ENCODE data around the gene SPINK5.

Gene SPINK5

GRCh38 chr5:148125641-148126040, 61.9 kb downstream of the SPINK5 start:
- H3K9me3 ChIP-seq (ENCODE audit: insufficient read depth, low read depth, low read length) = no peaks in the 10 kb centered on the region
- H3K9me2 ChIP-seq (replicated peaks; ENCODE audit: low read depth, low read length) = no peaks in the 10 kb centered on the region
- no peak overlapping the region for H3K9ac ChIP-seq (ENCODE audit: low read depth, low read length, poor library complexity, severe bottlenecking)
- no peaks in the 10 kb centered on the region for H3K27me3 ChIP-seq (ENCODE audit: insufficient read depth, low read length, poor library complexity, severe bottlenecking)
- H3K4me2 ChIP-seq (ENCODE audit: low read depth, low read length, poor library complexity, severe bottlenecking) = no peak overlapping the region
- no peaks in the 10 kb centered on the region for H3F3A ChIP-seq (ENCODE audit: low read depth)
- H3K79me2 ChIP-seq (ENCODE audit: insufficient read depth, low read length) = no peaks in the 10 kb centered on the region
- no peaks in the 10 kb centered on the region for H3K4me1 ChIP-seq (ENCODE audit: insufficient read depth, low read length, poor library complexity, severe bottlenecking)
- H2AFZ ChIP-seq (ENCODE audit: low read length) = no peak overlapping the region
- no peaks in the 10 kb centered on the region for H4K20me1 ChIP-seq (ENCODE audit: insufficient read depth, low read length, poor library complexity, severe bottlenecking)
- TF ChIP-seq EZH2phosphoT487 (IDR thresholded peaks at IDR 0.05; ENCODE audit: borderline replicate concordance) (no peak), CTCF (conservative IDR thresholded peaks at IDR 0.05; ENCODE audit: low read length) (peak; percentile 46)
- H3K36me3 ChIP-seq (ENCODE audit: insufficient read depth, low read length) = no peaks in the 10 kb centered on the region
- no peak overlapping the region for H3K4me3 ChIP-seq (ENCODE audit: low read length, poor library complexity, severe bottlenecking)

GRCh38 chr5:148135091-148136048, 71.6 kb downstream of the SPINK5 start:
- no peak overlapping the region for H3K4me3 ChIP-seq (ENCODE audit: low read length, poor library complexity, severe bottlenecking)
- H3K27me3 ChIP-seq (ENCODE audit: insufficient read depth, low read length, poor library complexity, severe bottlenecking) = no peaks in the 10 kb centered on the region
- H3K4me1 ChIP-seq (ENCODE audit: insufficient read depth, low read length, poor library complexity, severe bottlenecking) = no peaks in the 10 kb centered on the region
- TF ChIP-seq CTCF (conservative IDR thresholded peaks at IDR 0.05; ENCODE audit: low read length) = no peak
- TF ChIP-seq EZH2phosphoT487 (IDR thresholded peaks at IDR 0.05; ENCODE audit: borderline replicate concordance) = no peak
- H3K36me3 ChIP-seq (ENCODE audit: insufficient read depth, low read length) = no peaks in the 10 kb centered on the region
- no peaks in the 10 kb centered on the region for H3K9me3 ChIP-seq (ENCODE audit: insufficient read depth, low read depth, low read length)
- H3F3A ChIP-seq (ENCODE audit: low read depth) = no peaks in the 10 kb centered on the region
- no peaks in the 10 kb centered on the region for H3K9me2 ChIP-seq (replicated peaks; ENCODE audit: low read depth, low read length)
- H2AFZ ChIP-seq (ENCODE audit: low read length) = no peak overlapping the region
- no peak overlapping the region for H3K9ac ChIP-seq (ENCODE audit: low read depth, low read length, poor library complexity, severe bottlenecking)
- H4K20me1 ChIP-seq (ENCODE audit: insufficient read depth, low read length, poor library complexity, severe bottlenecking) = no peaks in the 10 kb centered on the region
- no peak overlapping the region for H3K4me2 ChIP-seq (ENCODE audit: low read depth, low read length, poor library complexity, severe bottlenecking)
- H3K79me2 ChIP-seq (ENCODE audit: insufficient read depth, low read length) = no peaks in the 10 kb centered on the region

GRCh38 chr5:148140846-148141245, 77.1 kb downstream of the SPINK5 start:
- no peak overlapping the region for H3K4me2 ChIP-seq (ENCODE audit: low read depth, low read length, poor library complexity, severe bottlenecking)
- no peaks in the 10 kb centered on the region for H3K36me3 ChIP-seq (ENCODE audit: insufficient read depth, low read length)
- no peaks in the 10 kb centered on the region for H3K9me3 ChIP-seq (ENCODE audit: insufficient read depth, low read depth, low read length)
- TF ChIP-seq EZH2phosphoT487 (IDR thresholded peaks at IDR 0.05; ENCODE audit: borderline replicate concordance) = no peak
- no peak for TF ChIP-seq CTCF (conservative IDR thresholded peaks at IDR 0.05; ENCODE audit: low read length)
- H2AFZ ChIP-seq (ENCODE audit: low read length) = no peak overlapping the region
- no peaks in the 10 kb centered on the region for H3K4me1 ChIP-seq (ENCODE audit: insufficient read depth, low read length, poor library complexity, severe bottlenecking)
- no peaks in the 10 kb centered on the region for H3K27me3 ChIP-seq (ENCODE audit: insufficient read depth, low read length, poor library complexity, severe bottlenecking)
- no peak overlapping the region for H3K9ac ChIP-seq (ENCODE audit: low read depth, low read length, poor library complexity, severe bottlenecking)
- H3K4me3 ChIP-seq (ENCODE audit: low read length, poor library complexity, severe bottlenecking) = no peak overlapping the region
- no peaks in the 10 kb centered on the region for H3F3A ChIP-seq (ENCODE audit: low read depth)
- H3K9me2 ChIP-seq (replicated peaks; ENCODE audit: low read depth, low read length) = no peaks in the 10 kb centered on the region
- no peaks in the 10 kb centered on the region for H4K20me1 ChIP-seq (ENCODE audit: insufficient read depth, low read length, poor library complexity, severe bottlenecking)
- H3K79me2 ChIP-seq (ENCODE audit: insufficient read depth, low read length) = no peaks in the 10 kb centered on the region

Measured in Loucy (cell line).